Neutrophil (primary cell): Measurements from ENCODE around the gene LPCAT1.

Source experiments
- H3K27ac ChIP-seq: fragments of 200-600 bp; sonication (generic); 2 replicates; pipeline ENCODE4 v1.5.1; 2016; ENCODE audit warnings: mild to moderate bottlenecking, moderate library complexity
- H3K27me3 ChIP-seq: fragments of 200-600 bp; sonication (generic); 2 replicates; pipeline ENCODE4 v1.6.0; 2016; ENCODE audit warnings: mild to moderate bottlenecking
- H3K36me3 ChIP-seq: fragments of 200-600 bp; sonication (generic); 2 replicates; pipeline ENCODE4 v1.5.1; 2017
- H3K4me1 ChIP-seq, 2 experiments: fragments of 200-600 bp in 1 of 2; sonication (generic) in 1 of 2; 1 replicate in 1 of 2; 2 replicates in 1 of 2; pipeline versions ENCODE4 v1.5.1 to v1.6.1; 2013 to 2016; ENCODE audit warnings: low read depth in 1 of 2, low read length in 1 of 2, mild to moderate bottlenecking in 1 of 2, moderate library complexity in 1 of 2; ENCODE audit not compliant: control insufficient read depth in 1 of 2, insufficient read depth in 1 of 2
- H3K4me3 ChIP-seq, 2 experiments: fragments of 200-600 bp in 1 of 2; sonication (generic) in 1 of 2; 1 replicate in 1 of 2; 2 replicates in 1 of 2; pipeline ENCODE4 v1.5.1; 2013 to 2016; ENCODE audit warnings: low read depth in 1 of 2, low read length in 1 of 2, mild to moderate bottlenecking in 1 of 2, moderate library complexity in 1 of 2
- H3K9me3 ChIP-seq: fragments of 200-600 bp; sonication (generic); 2 replicates; pipeline ENCODE4 v1.5.1; 2016
- TF ChIP-seq, protein P1 (sequence below): fragments of 200-600 bp; sonication (generic); IDR thresholded peaks from 2 replicates; pipeline ENCODE4 v1.5.1; 2016; ENCODE audit warnings: antibody characterized with exemption

The LPCAT1 gene

GRCh38 chr5:1416856-1417469 is 106.8 kb downstream of the LPCAT1 start:
- Histone ChIP-seq H3K4me3 (no peak overlapping the region), H3K9me3 (no peaks in the 10 kb centered on the region), H3K27me3 (peaks cover 22% of the 10 kb centered on the region), H3K36me3 (no peaks in the 10 kb centered on the region), H3K4me1 (no peaks in the 10 kb centered on the region), H3K27ac (no peak overlapping the region)
- TF ChIP-seq, protein P1, sequence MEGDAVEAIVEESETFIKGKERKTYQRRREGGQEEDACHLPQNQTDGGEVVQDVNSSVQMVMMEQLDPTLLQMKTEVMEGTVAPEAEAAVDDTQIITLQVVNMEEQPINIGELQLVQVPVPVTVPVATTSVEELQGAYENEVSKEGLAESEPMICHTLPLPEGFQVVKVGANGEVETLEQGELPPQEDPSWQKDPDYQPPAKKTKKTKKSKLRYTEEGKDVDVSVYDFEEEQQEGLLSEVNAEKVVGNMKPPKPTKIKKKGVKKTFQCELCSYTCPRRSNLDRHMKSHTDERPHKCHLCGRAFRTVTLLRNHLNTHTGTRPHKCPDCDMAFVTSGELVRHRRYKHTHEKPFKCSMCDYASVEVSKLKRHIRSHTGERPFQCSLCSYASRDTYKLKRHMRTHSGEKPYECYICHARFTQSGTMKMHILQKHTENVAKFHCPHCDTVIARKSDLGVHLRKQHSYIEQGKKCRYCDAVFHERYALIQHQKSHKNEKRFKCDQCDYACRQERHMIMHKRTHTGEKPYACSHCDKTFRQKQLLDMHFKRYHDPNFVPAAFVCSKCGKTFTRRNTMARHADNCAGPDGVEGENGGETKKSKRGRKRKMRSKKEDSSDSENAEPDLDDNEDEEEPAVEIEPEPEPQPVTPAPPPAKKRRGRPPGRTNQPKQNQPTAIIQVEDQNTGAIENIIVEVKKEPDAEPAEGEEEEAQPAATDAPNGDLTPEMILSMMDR, result no peak

DNA sequence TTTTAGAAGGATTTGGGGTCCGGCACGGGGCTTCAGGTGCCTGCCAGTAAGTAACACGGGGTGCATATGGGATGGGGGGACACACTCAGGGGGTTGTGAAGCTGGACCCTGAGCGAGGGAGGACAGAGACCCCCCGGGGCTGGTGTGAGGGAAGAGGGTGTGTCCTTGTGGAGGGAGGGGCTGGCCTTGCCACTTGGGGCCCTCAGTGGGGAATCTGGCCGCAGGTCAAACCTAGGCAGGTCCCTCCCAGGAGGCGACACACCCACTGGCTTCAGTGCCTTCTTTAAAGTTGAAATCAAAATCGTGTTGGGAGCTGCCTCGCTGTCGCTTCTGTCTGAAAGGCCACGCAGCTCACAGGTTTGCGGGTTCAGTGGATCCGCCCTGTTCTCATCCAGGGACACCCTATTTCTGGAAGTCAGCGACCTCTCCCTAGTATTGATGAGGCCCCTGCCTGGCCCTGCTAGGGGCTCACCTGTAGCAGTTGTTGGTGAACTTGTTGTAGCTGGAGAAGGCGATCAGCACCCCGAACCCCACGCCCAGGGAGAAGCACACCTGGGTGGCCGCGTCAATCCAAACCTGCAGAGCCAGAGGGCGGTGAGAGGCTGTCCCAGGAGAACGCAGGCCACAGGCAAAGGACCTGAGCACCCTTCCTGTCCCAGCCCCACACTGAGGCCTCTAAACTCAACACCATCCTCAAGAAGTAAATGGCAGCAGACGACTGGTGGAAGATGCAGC is 108.0 kb downstream of the LPCAT1 start:
- Histone ChIP-seq H3K36me3 (no peaks in the 10 kb centered on the region), H3K4me1 (no peaks in the 10 kb centered on the region), H3K27me3 (peaks cover 23% of the 10 kb centered on the region), H3K27ac (no peak overlapping the region), H3K4me3 (no peak overlapping the region), H3K9me3 (no peaks in the 10 kb centered on the region)
- TF ChIP-seq, protein P1, result no peak

DNA sequence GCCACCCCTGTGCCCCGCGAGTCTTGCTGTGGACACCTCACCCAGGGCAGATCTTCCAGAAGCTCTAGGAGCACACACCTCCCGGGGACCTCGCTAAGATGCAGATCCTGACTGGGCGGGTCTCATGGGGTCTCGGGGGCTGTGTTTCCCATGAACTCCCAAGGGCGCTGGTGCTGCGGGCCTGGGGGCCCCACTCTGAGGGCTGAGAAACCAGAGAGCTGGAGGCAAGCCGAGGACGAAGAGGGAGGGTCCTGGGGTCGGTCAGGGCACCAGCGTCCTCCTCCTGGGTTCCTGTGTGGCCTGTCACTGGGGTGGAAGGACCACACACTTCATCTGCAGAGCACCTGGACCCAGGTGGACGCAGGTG is 108.7 kb downstream of the LPCAT1 start:
- Histone ChIP-seq H3K4me1 (no peaks in the 10 kb centered on the region), H3K4me3 (no peak overlapping the region), H3K27ac (no peak overlapping the region), H3K27me3 (peaks cover 23% of the 10 kb centered on the region), H3K9me3 (no peaks in the 10 kb centered on the region), H3K36me3 (no peaks in the 10 kb centered on the region)
- TF ChIP-seq, protein P1, result no peak

DNA sequence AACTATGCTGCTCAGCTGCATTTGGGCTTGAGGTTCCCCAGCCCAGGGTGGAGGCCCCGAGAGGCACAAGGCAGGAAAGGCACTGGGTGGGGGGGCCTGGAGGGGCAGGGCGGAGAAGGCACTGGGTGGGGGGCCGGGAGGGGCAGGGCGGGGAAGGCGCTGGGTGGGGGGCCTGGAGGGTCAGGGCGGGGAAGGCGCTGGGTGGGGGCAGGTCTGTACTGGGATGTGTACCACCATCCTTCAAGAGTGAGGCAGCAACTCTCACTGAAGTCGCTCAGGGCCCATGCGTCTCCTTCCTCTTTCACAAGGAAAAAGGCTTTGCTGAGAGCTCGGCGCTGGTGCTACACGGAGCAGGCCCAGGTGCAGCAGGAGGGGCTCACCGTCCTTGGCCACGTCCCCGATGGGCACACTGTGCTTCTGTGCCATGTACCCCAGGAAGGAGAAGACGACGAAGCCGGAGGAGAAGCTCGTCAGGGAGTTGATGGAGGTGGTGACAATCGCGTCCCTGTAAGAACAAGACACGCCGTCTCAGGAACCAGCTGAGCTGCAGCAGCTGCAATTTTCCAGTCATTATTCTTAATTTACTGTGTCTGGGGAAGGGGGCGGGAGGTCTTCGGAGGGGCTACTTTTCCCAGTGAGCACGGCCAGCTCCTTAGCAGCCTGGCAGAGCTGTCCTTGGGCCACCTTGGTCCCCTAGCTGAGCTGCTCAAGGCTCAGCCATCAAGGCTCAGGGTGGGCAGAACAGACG is 109.3 kb downstream of the LPCAT1 start:
- Histone ChIP-seq H3K27me3 (peaks cover 24% of the 10 kb centered on the region), H3K36me3 (no peaks in the 10 kb centered on the region), H3K4me3 (no peak overlapping the region), H3K9me3 (no peaks in the 10 kb centered on the region), H3K27ac (no peak overlapping the region), H3K4me1 (no peaks in the 10 kb centered on the region)
- TF ChIP-seq, protein P1, result no peak

DNA sequence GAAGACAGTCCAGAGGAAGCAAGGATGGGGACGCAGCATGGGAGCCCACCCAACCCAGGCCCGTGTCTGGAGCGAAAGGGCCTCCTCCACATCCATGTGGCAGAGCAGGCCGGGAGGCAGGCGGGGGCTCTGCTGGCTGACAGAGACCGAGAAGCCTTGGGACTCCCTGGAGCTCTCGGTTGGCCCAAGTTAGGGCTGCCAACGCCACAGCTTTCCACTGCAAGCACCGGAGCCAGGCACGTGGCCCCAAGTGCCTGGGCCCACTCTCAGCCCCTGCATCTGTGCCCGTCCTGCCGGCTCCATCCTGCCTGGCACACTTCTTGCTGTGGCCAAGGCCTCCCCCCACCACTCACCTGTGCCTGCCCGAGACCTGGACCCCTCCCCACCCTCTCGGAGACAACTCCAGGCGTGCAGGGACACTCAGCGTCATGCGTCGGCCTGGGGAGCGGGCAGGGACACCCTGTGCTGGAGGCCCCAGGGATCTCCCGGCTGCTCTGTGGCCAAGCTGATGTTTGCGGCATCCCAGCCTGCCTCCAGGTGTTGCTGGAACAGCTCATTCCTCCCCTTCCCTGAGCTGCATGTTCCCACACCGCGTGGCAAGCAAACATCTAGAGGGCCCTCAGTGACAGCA is 110.0 kb downstream of the LPCAT1 start:
- TF ChIP-seq, protein P1, result no peak
- H3K4me1 ChIP-seq, result no peaks in the 10 kb centered on the region
- peaks cover 31% of the 10 kb centered on the region for H3K27me3 ChIP-seq
- H3K9me3 ChIP-seq, result no peaks in the 10 kb centered on the region
- H3K27ac ChIP-seq, result no peak overlapping the region
- no peak overlapping the region for H3K4me3 ChIP-seq
- H3K36me3 ChIP-seq, result no peaks in the 10 kb centered on the region
